Activated CD4-positive, CD25-positive, alpha-beta regulatory T cell treated with anti-CD3 and anti-CD28 coated beads, Interleukin-2, amount 50 U/mL, for 24 hours (primary cell): ENCODE results near the gene KPTN.

Experiments used
- ATAC-seq, 2 donors: fragments of 150-1000 bp; cut with Tn5 transposase; one replicate each; pipeline ENCODE4 v1.10.0; 2021; ENCODE audit warnings: mild to moderate bottlenecking in 1 of 2, moderate library complexity in 1 of 2

Gene KPTN

GRCh38 chr19:47483800-47484690 is at the start of gene KPTN:
KPTN (minus strand) TSS chr19:47484219; CDS start chr19:47484160, 59 bp downstream.
- ATAC-seq, result peak; percentile 92 to 96

- no peak for ATAC-seq
These were observed 47.8 kb upstream of the KPTN start for GRCh38 chr19:47531640-47532387.

GRCh38 chr19:47529018-47529742 is 45.2 kb upstream of the KPTN start:
- no peak for ATAC-seq

- ATAC-seq, result no peak
These were observed 42.8 kb upstream of the KPTN start for GRCh38 chr19:47526798-47527197.

- ATAC-seq, result no peak
These were observed 39.5 kb upstream of the KPTN start for GRCh38 chr19:47523473-47523872.

- no peak for ATAC-seq
These were observed 37.6 kb upstream of the KPTN start for GRCh38 chr19:47521473-47522180.

GRCh38 chr19:47520839-47521238 is 36.8 kb upstream of the KPTN start:
- no peak for ATAC-seq

GRCh38 chr19:47520343-47520806 is 36.4 kb upstream of the KPTN start:
- ATAC-seq, result no peak

- ATAC-seq, result no peak
These were observed 34.8 kb upstream of the KPTN start for GRCh38 chr19:47518854-47519253.

- ATAC-seq, result no peak
These were observed 34.1 kb upstream of the KPTN start for GRCh38 chr19:47518139-47518538.

GRCh38 chr19:47514869-47515588 is 31.0 kb upstream of the KPTN start, which contains the start of gene NAPA:
NAPA (minus strand) TSS chr19:47515063; CDS start chr19:47514940, 123 bp downstream.
- ATAC-seq, result peak; percentile 90 to 96

GRCh38 chr19:47514151-47514868 is 30.3 kb upstream of the KPTN start:
- no peak for ATAC-seq

GRCh38 chr19:47512948-47513319 is 28.9 kb upstream of the KPTN start:
- ATAC-seq, result no peak

- no peak for ATAC-seq
These were observed 28.3 kb upstream of the KPTN start for GRCh38 chr19:47512183-47512947.

- no peak for ATAC-seq
These were observed 27.7 kb upstream of the KPTN start for GRCh38 chr19:47511681-47512080.

- no peak for ATAC-seq
These were observed 27.1 kb upstream of the KPTN start for GRCh38 chr19:47511128-47511517.

GRCh38 chr19:47510516-47511127 is 26.6 kb upstream of the KPTN start:
- ATAC-seq, result no peak

GRCh38 chr19:47509973-47510372 is 26.0 kb upstream of the KPTN start:
- no peak for ATAC-seq

- no peak for ATAC-seq
These were observed 25.3 kb upstream of the KPTN start for GRCh38 chr19:47509170-47509847.
